IMR-90 (cell line): ENCODE measurements around the gene DEDD2.

Experiments used
- CHD1 ChIP-seq: IDR thresholded peaks from 2 replicates; pipeline ENCODE4 v1.6.1; 2012; ENCODE audit warnings: low read depth, low read length, improper control_type of control experiment
- MXI1 ChIP-seq: IDR thresholded peaks from 2 replicates; pipeline ENCODE4 v1.6.1; 2012; ENCODE audit warnings: low read depth, mild to moderate bottlenecking, low read length, moderate library complexity, borderline replicate concordance
- POLR2A ChIP-seq: IDR thresholded peaks from 2 replicates; pipeline ENCODE4 v1.6.1; 2012; ENCODE audit warnings: mild to moderate bottlenecking, low read depth, low read length
- RAD21 ChIP-seq: IDR thresholded peaks from 2 replicates; pipeline ENCODE4 v1.6.1; 2012; ENCODE audit warnings: low read length, improper control_type of control experiment
- RFX5 ChIP-seq: IDR thresholded peaks from 2 replicates; pipeline ENCODE4 v1.8.0; 2012; ENCODE audit warnings: low read depth, mild to moderate bottlenecking, low read length, moderate library complexity
- TF ChIP-seq, protein P1 (sequence below): conservative IDR thresholded peaks from 2 replicates; pipeline ENCODE4 v1.5.1; 2012; ENCODE audit warnings: mild to moderate bottlenecking, low read depth, low read length, improper control_type of control experiment
- TF ChIP-seq, protein P2 (sequence below): fragments of 150-350 bp; IDR thresholded peaks from 2 replicates; pipeline ENCODE4 v1.6.1; 2017; ENCODE audit warnings: mild to moderate bottlenecking, antibody characterized with exemption, low read length, low read depth

DNA sequence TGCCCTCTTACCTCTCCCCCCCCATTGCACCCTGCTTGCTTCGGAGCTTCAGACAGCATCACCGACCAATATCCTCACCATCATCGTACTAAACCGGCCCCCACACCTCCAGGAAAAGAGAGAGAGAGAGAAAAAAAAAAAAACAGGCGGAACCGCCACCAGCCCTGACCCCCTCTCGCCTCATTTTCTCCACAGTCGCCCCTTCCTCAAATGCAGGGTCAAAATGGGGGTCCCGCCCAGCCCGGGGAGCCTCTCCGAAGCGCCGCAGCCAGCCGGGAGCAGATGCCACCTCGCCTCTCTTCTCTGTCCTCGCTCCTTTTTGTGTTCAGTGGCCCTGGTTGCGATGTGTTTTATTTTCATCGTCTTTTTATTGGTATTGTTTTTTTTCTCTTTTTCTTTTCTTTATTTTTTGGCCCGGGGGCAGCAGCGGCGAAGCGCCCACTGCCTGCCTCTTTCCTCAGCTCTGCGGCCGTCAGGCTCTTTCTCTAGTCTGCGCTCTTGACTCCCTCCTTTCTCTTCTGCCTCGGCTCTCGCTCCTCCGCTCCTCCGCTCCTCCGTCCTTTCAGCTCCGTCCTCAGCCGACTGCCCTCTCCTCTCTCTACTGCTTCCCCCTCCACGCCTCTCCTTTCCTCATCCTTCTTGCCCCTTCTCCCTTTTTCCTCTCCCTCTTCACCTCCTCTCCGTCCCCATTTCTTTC is 41.4 kb downstream of the DEDD2 start:
- TF ChIP-seq, protein P1, sequence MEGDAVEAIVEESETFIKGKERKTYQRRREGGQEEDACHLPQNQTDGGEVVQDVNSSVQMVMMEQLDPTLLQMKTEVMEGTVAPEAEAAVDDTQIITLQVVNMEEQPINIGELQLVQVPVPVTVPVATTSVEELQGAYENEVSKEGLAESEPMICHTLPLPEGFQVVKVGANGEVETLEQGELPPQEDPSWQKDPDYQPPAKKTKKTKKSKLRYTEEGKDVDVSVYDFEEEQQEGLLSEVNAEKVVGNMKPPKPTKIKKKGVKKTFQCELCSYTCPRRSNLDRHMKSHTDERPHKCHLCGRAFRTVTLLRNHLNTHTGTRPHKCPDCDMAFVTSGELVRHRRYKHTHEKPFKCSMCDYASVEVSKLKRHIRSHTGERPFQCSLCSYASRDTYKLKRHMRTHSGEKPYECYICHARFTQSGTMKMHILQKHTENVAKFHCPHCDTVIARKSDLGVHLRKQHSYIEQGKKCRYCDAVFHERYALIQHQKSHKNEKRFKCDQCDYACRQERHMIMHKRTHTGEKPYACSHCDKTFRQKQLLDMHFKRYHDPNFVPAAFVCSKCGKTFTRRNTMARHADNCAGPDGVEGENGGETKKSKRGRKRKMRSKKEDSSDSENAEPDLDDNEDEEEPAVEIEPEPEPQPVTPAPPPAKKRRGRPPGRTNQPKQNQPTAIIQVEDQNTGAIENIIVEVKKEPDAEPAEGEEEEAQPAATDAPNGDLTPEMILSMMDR = no peak
- no peak for TF ChIP-seq CHD1
- no peak for TF ChIP-seq POLR2A
- TF ChIP-seq MXI1 = no peak
- TF ChIP-seq RFX5 = no peak
- no peak for TF ChIP-seq RAD21
- TF ChIP-seq, protein P2, sequence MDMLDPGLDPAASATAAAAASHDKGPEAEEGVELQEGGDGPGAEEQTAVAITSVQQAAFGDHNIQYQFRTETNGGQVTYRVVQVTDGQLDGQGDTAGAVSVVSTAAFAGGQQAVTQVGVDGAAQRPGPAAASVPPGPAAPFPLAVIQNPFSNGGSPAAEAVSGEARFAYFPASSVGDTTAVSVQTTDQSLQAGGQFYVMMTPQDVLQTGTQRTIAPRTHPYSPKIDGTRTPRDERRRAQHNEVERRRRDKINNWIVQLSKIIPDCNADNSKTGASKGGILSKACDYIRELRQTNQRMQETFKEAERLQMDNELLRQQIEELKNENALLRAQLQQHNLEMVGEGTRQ = no peak
